Upper lobe of left lung (tissue), 6 donors: ENCODE data around the gene WDR44. TPM values are rescaled to one million over a fixed set of nuclear protein-coding genes. Genes with fewer than 3 reads are reported as not detected.
"Not testable (repeated sequence)": the region's sequence is repeated elsewhere in the genome, so short reads cannot be mapped to it uniquely, and the experiment has no call there.

Experiments
- ATAC-seq, 2 donors: fragments of 200-7000 bp; cut with Tn5 transposase; one replicate each; pipeline ENCODE4 v1.9.1; 2022; ENCODE audit warnings: mild to moderate bottlenecking in 2 of 2, moderate library complexity in 2 of 2; ENCODE audit not compliant: low FRiP score in 2 of 2
- DNase-seq, 2 donors: peaks; one replicate each; pipeline ENCODE4 v3.0.0-alpha.2; 2019 to 2020
- H3K27ac ChIP-seq, 4 donors: fragments of 200-600 bp; sonication (generic); one replicate each; pipeline ENCODE4 v1.5.1; 2016 to 2019
- H3K27me3 ChIP-seq, 4 donors: fragments of 200-600 bp; sonication (generic); one replicate each; pipeline ENCODE4 v1.5.1; 2017 to 2019
- H3K36me3 ChIP-seq, 4 donors: fragments of 200-600 bp; sonication (generic); one replicate each; pipeline ENCODE4 v1.5.1; 2016 to 2019
- H3K4me1 ChIP-seq, 4 donors: fragments of 200-600 bp; sonication (generic); one replicate each; pipeline ENCODE4 v1.5.1; 2018 to 2019
- H3K4me3 ChIP-seq, 4 donors: fragments of 200-600 bp; sonication (generic); one replicate each; pipeline ENCODE4 v1.5.1; 2017 to 2019; ENCODE audit warnings: mild to moderate bottlenecking in 2 of 4, moderate library complexity in 1 of 4
- H3K9me3 ChIP-seq, 4 donors: fragments of 200-600 bp; sonication (generic); one replicate each; pipeline ENCODE4 v1.5.1; 2018 to 2019
- CTCF ChIP-seq, 6 experiments: fragments of 450-650 bp in 4 of 6; fragments of 200-600 bp in 2 of 6; sonication (generic) in 2 of 6; IDR thresholded peaks; one replicate each; pipeline ENCODE4 v1.5.1; 2016 to 2019; ENCODE audit warnings: antibody characterized with exemption in 6 of 6
- EP300 ChIP-seq, 4 donors: sonication (generic); formaldehyde crosslinking; IDR thresholded peaks; one replicate each; pipeline ENCODE4 v1.5.1; 2017; ENCODE audit warnings: antibody characterized with exemption in 4 of 4, control low read depth in 2 of 4
- POLR2A ChIP-seq, 4 donors: fragments of 450-650 bp; IDR thresholded peaks; one replicate each; pipeline ENCODE4 v1.5.1; 2016 to 2017; ENCODE audit warnings: antibody characterized with exemption in 4 of 4, mild to moderate bottlenecking in 2 of 4
- POLR2AphosphoS5 ChIP-seq, 2 donors: sonication (generic); formaldehyde crosslinking; IDR thresholded peaks; one replicate each; pipeline ENCODE4 v1.5.1; 2017; ENCODE audit warnings: antibody characterized with exemption in 2 of 2
- WGBS, 2 donors: methylation state at CpG; one replicate each; pipeline ENCODE4 v1.1.5; 2017 to 2018; 5-methylcytosine and 5-hydroxymethylcytosine counted together
- total RNA-seq, 6 donors: library from RNA; depleted of rRNA in 4 of 6; stranded (reverse); fragments of >200 nt in 4 of 6; gene quantifications; one replicate each; pipeline versions ENCODE4 v1.1.0 to v1.2.1, GENCODE V29; 2016 to 2021
- donor health status: DM: no; HTN: no; CAD: no; lungs with moderate emphysema.
- donor health status: DM: no; HTN: yes; CAD: no; lungs with severe emphysema.

Gene WDR44
- total RNA-seq, 6 donors from 2014 or later: 11.8 to 22.6 (median 13.9) TPM

DNA sequence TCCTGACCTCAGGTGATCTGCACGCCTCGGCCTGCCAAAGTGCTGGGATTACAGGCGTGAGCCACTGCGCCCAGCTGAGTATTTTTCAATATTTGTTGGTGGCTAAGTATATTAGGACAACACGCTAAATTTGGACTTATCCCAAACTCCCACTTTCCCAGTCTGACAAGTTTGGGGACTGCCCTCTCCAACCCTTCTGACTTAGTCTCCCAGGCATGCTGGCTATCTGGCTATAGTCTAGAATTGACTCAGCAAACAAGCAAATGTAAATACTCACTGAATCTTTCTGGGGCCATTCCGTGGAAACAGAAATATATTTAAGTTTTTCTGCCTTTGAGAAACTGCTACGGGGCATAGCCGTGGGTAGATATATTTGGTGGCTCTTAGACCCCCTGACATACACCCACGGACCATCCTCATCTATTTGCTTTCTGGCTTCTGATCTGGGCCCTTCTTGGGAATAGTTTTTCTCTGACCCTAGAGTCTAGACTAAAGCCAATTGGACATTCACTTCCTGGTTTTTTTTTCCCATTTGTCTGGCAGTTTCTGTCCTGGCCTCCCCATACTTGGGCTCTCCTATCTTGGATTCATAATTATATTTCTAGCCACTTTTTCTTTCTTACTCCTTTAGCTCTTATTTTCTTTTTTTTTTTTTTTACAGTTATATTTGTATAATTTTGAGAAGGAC lies 138.5 kb downstream of the WDR44 start:
- Histone ChIP-seq H3K36me3 (no peaks in the 10 kb centered on the region), H3K27ac (no peak overlapping the region), H3K4me3 (no peak overlapping the region), H3K4me1 (no peaks in the 10 kb centered on the region), H3K27me3 (no peaks in the 10 kb centered on the region), H3K9me3 (no peaks in the 10 kb centered on the region)
- TF ChIP-seq CTCF (IDR thresholded peaks at IDR 0.05) (no peak), EP300 (IDR thresholded peaks at IDR 0.05) (no peak)
- peak in 1 of 2 donors; percentile 49 for ATAC-seq
- 72 to 73% methylated on average over 5 to 9 of the region's 9 CpGs for WGBS, 2 donors
- DNase-seq: no peak

- not testable (repeated sequence) for DNase-seq, H3K36me3 ChIP-seq, H3K4me1 ChIP-seq, H3K9me3 ChIP-seq, H3K4me3 ChIP-seq, ATAC-seq, H3K27me3 ChIP-seq, H3K27ac ChIP-seq
- 83 to 86% methylated on average over 1 of the region's 1 CpG for WGBS, 2 donors
Observed at GRCh38 chrX:118486693-118487092, 140.8 kb downstream of the WDR44 start.

GRCh38 chrX:118493016-118493415 lies 147.1 kb downstream of the WDR44 start:
- no peaks in the 10 kb centered on the region for H3K27me3 ChIP-seq
- H3K9me3 ChIP-seq: no peaks in the 10 kb centered on the region
- H3K4me1 ChIP-seq: peaks cover 0 to 7% (median 0%) of the 10 kb centered on the region in 4 donors
- WGBS, 2 donors: 55 to 96% methylated on average over 3 of the region's 3 CpGs
- H3K4me3 ChIP-seq: no peak overlapping the region
- DNase-seq (no peak), ATAC-seq (no peak)
- no peak overlapping the region for H3K27ac ChIP-seq
- TF ChIP-seq CTCF (IDR thresholded peaks at IDR 0.05) (no peak), POLR2AphosphoS5 (IDR thresholded peaks at IDR 0.05) (no peak), EP300 (IDR thresholded peaks at IDR 0.05) (no peak), POLR2A (IDR thresholded peaks at IDR 0.05) (no peak)
- H3K36me3 ChIP-seq: no peaks in the 10 kb centered on the region

GRCh38 chrX:118493653-118494297 lies 147.9 kb downstream of the WDR44 start:
- no peak for ATAC-seq
- H3K27ac ChIP-seq: no peak overlapping the region
- no peaks in the 10 kb centered on the region for H3K9me3 ChIP-seq
- peaks cover 0 to 7% (median 0%) of the 10 kb centered on the region in 4 donors for H3K4me1 ChIP-seq
- DNase-seq: no peak
- no peaks in the 10 kb centered on the region for H3K36me3 ChIP-seq
- H3K27me3 ChIP-seq: no peaks in the 10 kb centered on the region
- WGBS, 2 donors: 72 to 80% methylated on average over 1 to 3 of the region's 3 CpGs
- no peak overlapping the region for H3K4me3 ChIP-seq
- TF ChIP-seq EP300 (IDR thresholded peaks at IDR 0.05) (no peak), POLR2A (IDR thresholded peaks at IDR 0.05) (no peak), CTCF (IDR thresholded peaks at IDR 0.05) (no peak), POLR2AphosphoS5 (IDR thresholded peaks at IDR 0.05) (no peak)

DNA sequence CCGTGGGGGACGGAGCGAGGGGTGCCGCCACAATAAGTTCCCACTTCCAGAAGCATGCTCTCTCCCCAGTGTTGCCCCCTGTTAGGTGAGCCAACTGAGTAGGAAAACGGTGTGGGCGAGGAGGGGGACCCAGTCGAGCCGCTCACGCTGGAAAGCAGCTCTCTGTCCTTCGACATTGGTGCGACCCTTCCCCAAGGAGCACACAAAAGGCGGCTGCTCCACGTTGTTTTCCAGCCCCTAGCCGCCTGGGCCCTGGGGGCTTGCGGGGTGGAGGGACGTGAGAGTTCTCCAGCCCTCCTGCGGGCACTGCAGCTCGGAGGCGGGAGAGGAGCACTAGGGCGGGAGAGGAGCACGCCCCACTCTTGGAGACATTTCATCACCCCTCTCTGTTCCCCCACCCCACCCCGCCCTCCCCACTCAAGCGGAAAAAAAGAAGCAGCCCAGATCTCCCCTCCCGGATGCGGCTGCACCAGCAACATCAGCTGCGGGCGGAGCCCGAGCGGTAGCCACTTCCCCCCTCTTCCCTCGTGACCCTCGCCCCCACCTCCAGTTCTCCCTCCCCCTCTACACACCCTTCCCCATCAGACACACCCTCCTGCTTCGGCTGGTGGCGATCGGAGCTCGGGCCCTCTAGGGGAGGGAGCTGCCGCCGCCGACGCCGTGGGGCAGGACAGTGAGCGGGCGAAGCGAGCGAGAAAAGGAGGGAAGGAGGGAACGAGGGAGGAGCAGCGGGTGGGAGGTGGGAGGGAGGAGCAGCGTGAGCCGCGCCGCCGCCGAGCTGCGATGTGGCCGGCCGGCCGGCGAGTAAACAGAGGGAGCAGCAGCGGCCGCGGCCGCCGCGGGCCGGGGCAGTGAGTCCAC lies 149.4 kb downstream of the WDR44 start, which contains the start of gene DOCK11:
TSS of gene DOCK11 (plus strand) at position 755 of the 861 bp plus-strand sequence. CDS start 157 bp downstream, outside the sequence.
- Histone ChIP-seq H3K4me3 (peak within 1 kb of the TSS; percentile 19 to 73 (median 60)), H3K36me3 (no peaks in the 10 kb centered on the region), H3K27me3 (no peaks in the 10 kb centered on the region), H3K4me1 (peaks cover 0 to 7% (median 1%) of the 10 kb centered on the region in 4 donors), H3K9me3 (no peaks in the 10 kb centered on the region), H3K27ac (peak within 1 kb of the TSS; percentile 81 to 94 (median 85))
- 10 to 44% methylated on average over 4 to 49 of the region's 64 CpGs for WGBS, 2 donors
- ATAC-seq: peak; percentile 92 to 95
- peak; percentile 83 to 93 for DNase-seq
- peak in 3 of 4 donors; percentile 31 to 77 (median 31) for TF ChIP-seq POLR2A (IDR thresholded peaks at IDR 0.05)
- no peak for TF ChIP-seq EP300 (IDR thresholded peaks at IDR 0.05)
- TF ChIP-seq POLR2AphosphoS5 (IDR thresholded peaks at IDR 0.05): peak in 1 of 2 donors; percentile 79
